Suppressor macrophage treated with lipopolysaccharide for 1 hour (primary cell): ENCODE data around the gene ALDH3B1.

Experiments used
- DNase-seq, 3 donors: peaks; one replicate each; pipeline ENCODE4 v3.0.0-alpha.2; 2020 to 2022

Gene ALDH3B1

GRCh38 chr11:68076371-68077042 lies 66.4 kb downstream of the ALDH3B1 start:
- no peak for DNase-seq

DNA sequence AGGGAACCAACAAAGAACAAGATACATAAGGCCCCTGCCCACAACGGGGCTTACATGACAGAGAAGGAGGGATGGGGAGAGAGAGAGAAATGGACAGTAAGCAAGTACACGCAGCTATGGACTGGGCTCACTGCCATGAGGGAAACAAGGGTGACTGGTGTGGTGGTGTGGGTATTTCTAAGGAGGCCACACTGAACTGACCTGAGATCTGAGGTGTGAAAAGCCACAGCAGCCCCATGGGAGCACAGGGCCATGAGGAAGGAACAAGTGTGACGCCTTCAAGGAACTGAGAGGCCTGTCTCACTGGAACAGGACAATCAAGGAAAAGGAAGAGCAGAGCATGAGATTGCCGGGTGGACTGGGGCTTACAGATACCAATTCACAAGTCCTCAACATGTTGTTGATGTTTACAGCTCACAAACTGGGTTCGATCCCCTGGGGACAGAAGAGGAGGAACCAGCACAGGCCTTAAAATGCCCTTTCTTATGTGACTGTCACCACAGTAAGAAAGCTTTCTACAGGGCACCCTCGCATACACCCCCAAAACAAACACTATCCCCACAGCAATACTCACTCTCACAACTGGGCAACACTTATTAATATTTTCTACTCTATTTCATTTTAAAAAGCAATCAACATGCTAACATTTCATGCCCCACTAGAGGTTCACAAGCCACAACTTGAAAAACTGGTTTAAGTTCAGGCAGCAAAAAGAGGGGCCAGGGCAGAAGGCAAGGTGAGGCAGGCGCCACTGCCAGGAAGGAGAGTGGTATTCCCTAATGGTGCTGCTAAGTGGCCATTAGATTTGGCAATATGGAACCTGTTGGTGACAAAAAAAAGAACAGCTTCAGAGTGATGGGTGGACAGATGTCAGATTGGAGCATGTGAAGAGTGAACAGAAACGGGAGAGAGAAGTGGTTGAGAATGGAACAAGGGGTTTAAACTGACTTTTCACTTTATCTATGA lies 67.8 kb downstream of the ALDH3B1 start:
- DNase-seq, result no peak
